GM23338 (cell line): Measurements from ENCODE around the gene F2RL2.

Experiments used
- EZH2 ChIP-seq: fragments of 200-600 bp; sonication (generic); IDR thresholded peaks from one replicate; pipeline ENCODE4 v1.8.0; 2017; ENCODE audit warnings: antibody characterized with exemption, mild to moderate bottlenecking, low read depth; ENCODE audit not compliant: unreplicated experiment
- POLR2AphosphoS5 ChIP-seq: IDR thresholded peaks from 2 replicates; pipeline ENCODE4 v1.6.1; 2016; ENCODE audit warnings: antibody characterized with exemption, low read depth
- TF ChIP-seq, protein P1 (sequence below), 2 experiments: fragments of 200-600 bp in 1 of 2; sonication (generic) in 1 of 2; conservative IDR thresholded peaks; 2 replicates each; pipeline versions ENCODE4 v1.5.1 to v1.6.1; 2016 to 2017; ENCODE audit warnings: antibody characterized with exemption in 2 of 2, low read depth in 2 of 2, mild to moderate bottlenecking in 2 of 2, moderate library complexity in 1 of 2

DNA sequence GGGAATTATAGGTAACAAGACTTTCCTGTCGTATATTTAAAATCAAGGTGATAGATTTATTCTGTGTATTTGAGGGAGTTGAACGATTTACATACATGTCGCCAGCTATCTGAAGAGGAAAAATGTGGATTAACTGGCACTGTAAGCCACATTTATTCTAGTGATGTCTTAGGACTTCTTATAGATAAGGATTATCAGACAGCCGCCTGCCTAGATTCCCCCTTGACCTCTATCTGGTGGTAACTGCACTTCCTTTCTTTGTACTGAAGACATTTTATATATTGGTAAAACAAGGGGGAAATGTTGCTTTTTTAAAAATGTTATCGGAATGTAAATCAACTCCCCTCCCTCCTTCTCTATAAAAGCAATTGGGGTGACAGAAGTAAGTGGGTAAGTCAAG is 39.3 kb upstream of the F2RL2 start:
- TF ChIP-seq, protein P1, sequence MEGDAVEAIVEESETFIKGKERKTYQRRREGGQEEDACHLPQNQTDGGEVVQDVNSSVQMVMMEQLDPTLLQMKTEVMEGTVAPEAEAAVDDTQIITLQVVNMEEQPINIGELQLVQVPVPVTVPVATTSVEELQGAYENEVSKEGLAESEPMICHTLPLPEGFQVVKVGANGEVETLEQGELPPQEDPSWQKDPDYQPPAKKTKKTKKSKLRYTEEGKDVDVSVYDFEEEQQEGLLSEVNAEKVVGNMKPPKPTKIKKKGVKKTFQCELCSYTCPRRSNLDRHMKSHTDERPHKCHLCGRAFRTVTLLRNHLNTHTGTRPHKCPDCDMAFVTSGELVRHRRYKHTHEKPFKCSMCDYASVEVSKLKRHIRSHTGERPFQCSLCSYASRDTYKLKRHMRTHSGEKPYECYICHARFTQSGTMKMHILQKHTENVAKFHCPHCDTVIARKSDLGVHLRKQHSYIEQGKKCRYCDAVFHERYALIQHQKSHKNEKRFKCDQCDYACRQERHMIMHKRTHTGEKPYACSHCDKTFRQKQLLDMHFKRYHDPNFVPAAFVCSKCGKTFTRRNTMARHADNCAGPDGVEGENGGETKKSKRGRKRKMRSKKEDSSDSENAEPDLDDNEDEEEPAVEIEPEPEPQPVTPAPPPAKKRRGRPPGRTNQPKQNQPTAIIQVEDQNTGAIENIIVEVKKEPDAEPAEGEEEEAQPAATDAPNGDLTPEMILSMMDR (conservative IDR thresholded peaks at IDR 0.05; ENCODE audit: low read depth in 2 of 2) = no peak
- TF ChIP-seq POLR2AphosphoS5 = no peak
- no peak for TF ChIP-seq EZH2
